Uterus (tissue), 2 donors: ENCODE results near the gene SCAF4.

Experiments used
- CTCF ChIP-seq, 4 experiments: fragments of 200-600 bp in 2 of 4; fragments of 450-650 bp in 2 of 4; sonication (generic) in 2 of 4; IDR thresholded peaks; one replicate each; pipeline ENCODE4 v1.5.1; 2016 to 2019; ENCODE audit warnings: antibody characterized with exemption in 4 of 4, mild to moderate bottlenecking in 2 of 4, moderate library complexity in 1 of 4
- POLR2A ChIP-seq, 2 donors: fragments of 450-650 bp; IDR thresholded peaks; one replicate each; pipeline ENCODE4 v1.6.1; 2016; ENCODE audit warnings: antibody characterized with exemption in 2 of 2, mild to moderate bottlenecking in 1 of 2, moderate library complexity in 1 of 2

- no peak for TF ChIP-seq CTCF (IDR thresholded peaks at IDR 0.05)
- no peak for TF ChIP-seq POLR2A (IDR thresholded peaks at IDR 0.05)
Observed at GRCh38 chr21:31623664-31624063, 108.3 kb downstream of the SCAF4 start.
